CD4-positive, alpha-beta T cell treated with Interferon alpha-2 for 1 hour (primary cell): Measurements from ENCODE around the gene TUBA4A.
"Not testable (repeated sequence)": the region's sequence is repeated elsewhere in the genome, so short reads cannot be mapped to it uniquely, and the experiment has no call there.

ENCODE experiments used
- DNase-seq, 2 donors: peaks; one replicate each; pipeline ENCODE4 v3.0.0-alpha.2; 2020 to 2022

TUBA4A gene

DNA sequence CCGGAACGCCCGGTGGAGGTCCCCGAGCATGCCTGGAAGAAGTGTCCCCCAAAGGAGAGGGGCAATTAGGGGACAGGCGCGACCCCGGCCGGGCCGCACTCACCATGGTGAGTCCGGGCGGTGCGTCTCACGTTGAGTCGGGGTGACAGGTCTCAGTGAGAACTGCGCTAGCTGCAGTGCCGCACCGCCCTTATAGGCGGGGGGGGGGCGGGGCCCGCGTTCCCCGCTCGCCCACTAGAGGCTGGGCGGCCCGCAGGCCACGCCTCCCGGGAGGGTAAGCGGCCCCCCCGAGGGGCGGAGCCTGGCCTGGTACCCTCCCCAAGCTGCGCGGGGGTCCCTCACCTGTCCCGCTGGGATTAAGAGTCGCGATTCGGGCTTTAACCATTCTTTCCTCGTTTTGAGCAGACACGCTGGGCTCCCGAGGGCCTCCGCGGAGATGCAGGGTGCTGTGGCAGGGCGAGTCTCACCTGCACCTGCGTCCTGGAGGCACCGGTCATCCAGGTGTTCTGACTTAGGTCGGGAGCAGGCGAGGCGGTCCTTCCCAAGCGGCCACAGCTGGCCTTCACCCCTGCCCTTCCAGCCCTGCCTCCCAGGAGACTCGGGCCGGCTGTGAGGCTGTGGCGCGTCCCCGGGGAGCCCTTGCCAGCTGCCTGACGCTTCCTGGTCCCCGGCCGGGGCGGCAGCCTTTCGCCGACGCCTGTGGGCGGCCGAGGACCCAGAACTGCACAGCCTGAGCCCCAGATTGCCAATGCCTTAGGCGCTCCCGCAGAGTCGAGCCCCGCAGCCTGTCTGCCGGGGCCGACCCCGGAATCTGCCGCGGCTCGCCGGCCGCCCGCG lies at the start of gene TUBA4A:
TSS of gene TUBA4A (minus strand) at position 166 of the 837 bp plus-strand sequence. CDS start at position 106, 60 bp downstream.
- DNase-seq = peak; percentile 91 to 94

DNA sequence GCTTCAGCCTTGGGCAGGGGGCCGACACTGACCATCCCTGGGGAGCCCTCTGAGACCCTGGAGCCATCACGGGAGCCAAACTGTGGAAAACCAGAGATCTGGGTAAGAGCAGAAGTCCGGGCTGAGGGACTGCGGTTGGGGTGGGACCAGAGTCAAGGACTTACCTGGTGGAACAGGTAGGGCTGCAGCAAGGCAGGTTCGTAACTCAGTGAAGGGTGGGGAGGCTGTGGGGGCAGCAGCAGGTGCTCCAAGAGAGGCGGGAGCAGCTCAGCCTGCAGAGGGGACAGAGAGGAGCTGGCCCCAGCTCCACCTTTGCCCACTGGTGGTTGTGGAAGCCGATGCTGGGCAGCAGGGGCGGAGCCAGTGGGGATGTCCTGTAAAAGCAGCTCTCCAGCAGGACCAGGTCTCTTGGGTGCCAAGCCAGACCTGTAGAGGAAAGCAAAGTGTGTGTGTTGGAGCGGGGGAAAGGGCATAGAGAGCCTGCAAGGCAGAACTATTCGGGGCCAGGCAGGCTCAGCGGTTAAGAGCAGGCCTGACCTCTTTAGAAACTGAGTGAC lies 48.8 kb upstream of the TUBA4A start:
- no peak for DNase-seq

DNA sequence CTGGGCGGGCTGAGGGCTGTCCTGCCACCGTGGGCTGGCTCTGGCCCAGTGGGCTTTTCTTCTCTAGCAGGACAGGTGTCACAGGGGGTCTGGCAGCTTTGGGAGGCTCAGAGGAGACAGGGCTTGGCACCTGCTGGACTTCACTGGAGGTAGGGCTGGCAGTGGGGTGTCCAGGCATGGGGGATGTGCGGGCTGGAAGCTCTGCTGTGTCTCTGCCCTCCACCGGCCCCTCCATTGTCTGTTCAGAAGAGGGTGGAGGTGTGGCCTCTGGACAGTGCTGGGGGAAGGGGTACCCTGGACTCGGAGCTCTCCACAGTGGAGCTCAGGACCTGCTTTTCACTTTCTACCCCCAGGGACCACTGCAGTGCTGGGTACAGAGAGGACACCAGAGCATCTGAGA lies 46.3 kb upstream of the TUBA4A start:
- DNase-seq = no peak

DNA sequence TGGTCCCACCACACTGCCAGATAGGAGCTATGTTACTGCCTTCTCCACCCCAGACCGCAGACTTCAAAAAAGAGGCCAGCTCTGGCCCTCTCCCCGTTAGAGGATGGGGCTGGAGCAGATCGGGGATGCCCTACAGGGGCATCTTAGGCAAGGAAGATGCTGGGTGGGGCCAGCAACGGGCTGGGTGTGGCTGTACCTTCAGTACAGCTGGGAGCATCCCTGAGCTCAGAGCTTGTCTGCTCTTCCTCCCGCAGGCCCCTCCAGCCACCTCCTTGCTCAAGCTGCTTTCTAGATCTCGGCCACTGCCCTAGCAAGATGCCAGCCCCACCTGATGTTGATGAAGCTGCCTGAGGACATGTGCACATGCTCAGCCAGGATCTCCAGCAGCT lies 45.6 kb upstream of the TUBA4A start:
- DNase-seq = no peak

DNA sequence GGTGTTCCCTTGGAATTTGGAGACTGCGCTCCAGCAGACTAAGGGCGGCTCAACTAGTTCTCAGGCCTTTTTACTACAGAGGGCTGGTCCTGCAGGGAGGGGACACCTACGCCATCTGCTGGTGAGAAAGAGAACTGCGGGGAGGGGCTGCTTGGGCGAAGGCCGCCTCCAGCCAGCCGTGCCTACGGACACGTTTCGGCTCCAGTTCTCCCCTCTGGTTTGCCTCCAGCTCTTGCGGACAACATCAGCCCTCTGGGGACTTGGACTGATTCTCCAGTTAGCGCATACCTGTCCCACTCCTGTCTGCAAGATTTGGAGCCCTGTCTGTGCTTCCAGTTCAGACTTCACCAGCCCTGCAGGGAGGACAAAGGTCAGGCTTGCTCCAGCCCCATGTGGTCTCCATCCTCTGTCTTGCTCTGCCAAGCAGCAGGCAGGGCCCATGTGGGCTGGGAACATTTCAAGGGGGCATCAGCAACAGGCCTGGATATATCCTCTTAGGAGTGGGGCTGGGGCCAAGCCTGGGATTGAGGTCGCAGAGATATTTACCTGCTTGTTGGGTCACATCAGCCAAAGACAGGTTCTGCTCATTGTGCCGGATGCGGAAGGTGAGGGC lies 45.1 kb upstream of the TUBA4A start:
- peak; percentile 81 to 89 for DNase-seq

DNA sequence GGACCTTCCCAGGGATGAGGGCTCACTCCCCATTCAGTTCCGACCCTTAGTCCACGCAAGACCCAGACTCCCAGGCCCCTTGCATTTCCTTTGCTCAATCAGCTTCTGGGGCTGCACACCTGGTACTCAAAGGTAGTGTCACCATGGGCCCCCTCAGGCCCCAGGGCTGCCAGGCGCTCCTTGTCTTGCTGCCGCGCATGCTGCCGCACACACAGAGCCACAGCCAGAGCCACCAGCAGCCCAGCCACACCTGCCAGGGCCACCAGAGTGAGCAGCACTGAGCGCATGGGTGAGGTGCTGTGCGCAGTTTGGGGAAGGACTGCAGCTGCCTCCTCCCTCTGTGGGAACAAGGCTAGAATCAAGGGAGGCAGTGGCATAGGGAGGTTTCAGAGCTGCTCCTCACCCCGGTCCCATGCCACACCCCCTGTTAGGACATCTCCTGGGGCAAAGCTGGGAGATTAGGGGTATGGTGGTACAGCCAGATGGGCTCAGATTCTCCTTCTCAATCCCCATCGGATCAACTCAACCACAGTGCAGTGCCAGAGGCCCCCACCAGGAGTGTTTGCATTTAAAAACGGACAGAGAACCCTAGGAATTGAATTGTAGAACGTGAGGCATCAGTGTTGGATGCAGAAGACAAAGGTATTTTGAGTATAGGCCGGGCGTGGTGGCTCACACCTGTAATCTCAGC lies 44.2 kb upstream of the TUBA4A start:
- DNase-seq = no peak

DNA sequence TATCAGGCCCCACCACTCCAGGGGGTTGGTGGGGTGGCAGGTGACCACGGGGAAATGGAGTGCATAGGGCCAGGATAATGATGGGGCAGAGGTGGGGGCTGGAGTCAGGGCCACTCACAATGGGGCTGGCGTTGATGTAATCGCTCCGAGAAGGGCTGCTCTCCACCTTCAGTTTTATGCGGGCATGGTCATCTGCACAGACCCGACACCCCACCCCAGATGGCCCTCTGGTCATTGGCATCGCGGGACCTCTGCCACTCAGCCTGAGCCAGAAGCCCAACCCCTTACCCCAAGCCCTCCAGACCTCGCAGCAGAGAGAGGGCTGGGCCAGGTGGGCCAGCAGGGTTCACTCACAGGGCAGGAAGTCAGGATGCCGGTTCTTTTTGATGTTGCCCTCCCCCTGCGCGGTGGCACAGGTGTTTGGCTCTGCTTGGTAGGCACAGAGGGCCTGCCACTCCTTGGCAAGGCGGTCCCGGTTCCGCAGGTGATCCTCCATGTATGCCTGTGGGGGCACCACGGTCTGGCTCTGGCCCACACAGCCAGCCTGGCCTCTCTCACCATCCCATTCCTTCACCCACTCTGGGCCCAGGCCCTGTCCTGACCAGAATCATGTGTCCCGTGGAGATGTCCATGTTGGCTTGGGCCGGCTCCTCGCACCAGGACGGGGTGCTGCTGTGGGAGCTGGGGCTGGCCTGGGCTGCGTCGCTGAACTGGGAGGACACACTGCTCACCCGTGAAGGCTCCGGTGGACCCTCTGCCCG lies 43.1 kb upstream of the TUBA4A start:
- no peak for DNase-seq

DNA sequence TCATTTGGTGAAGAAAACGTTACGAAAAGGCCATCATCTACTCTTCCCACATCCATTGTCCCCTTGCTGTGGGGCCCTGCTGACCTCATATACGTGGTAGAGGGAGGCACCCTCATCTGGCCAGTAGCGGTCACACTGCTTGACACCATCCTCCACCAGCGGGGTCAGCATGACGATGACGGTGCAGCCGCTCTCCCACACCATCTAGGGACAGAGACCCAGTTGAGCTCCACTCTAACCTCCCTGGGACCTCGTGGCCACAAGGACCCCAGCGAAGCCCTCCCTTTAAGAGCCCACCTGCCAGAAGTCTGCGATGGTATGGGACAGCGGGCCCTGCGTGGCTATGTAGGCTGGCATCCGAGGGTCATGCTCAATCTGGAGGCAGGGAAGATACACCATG lies 42.4 kb upstream of the TUBA4A start:
- no peak for DNase-seq

DNA sequence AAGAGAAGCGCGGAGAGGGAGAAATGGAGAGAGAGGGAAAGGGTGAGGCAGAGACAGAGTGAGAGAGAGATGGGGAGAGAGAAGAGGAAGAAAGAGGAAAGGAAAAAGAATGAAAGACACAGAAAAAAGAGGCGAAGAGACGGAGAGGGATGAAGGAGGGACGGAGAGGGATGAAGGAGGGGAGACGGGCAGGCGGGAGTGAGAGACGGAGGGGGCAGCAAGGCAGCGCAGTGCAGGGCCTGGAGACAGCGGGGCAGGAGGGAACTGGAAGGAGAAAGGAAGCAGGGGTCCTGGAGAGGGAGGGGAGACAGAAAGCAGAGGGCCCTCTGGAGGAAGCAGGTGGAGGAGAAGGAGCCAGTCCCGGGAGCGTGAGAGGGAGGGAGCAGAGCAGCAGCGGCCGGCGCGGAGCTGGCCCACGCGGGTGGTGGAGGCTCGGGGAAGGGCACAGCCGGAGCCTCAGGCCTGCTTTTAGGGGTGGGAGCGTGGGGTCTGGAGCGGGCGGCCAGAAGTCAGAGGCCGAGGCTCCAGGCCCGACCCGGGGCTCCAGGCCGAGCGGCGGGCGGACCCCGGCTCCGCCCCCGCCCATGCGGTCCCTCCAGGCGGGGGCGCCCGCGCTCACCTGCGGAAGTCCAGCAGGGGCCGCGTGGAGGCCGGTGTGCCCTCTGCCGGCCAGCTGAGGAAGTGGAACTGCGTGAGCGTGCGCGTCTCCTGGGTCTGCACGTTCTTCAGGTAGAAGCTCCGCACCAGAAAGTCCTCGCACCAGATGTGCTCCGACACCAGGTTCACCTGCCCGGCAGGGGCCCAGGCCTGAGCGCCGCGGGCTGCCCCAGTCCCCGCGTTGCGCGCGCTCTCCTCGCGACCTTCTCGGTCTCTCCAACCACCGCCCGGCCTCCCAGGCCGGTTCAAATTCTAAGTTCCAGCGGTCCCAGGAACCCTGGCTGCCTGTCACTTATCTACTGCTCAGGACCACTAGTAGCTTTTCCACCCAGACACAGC lies 40.9 kb upstream of the TUBA4A start:
- DNase-seq = peak; percentile 90 to 93

DNA sequence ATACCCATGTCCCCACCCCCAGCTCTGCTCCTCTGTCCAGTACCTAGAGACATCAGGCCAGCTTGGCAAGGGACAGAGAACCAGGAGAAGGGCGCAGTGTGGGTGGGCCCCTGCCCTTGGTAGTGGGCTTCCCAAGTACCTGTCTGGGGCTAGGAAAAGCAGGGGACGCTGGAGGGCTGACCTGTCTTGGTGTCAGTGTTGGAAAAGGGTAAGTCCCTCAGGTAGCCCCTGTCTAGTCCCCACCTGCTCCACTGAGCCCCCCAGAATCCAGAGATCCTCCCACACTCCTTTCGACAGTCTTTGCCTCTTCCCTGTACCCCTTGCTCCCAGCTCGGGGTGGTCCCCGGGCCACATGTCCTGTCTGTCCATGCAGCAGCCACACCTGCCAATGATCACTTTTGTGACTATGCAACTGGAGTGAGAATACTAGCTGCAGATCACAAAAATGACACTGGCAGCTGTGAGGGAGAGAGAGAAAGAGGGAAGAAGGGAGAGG lies 40.1 kb upstream of the TUBA4A start:
- no peak for DNase-seq

DNA sequence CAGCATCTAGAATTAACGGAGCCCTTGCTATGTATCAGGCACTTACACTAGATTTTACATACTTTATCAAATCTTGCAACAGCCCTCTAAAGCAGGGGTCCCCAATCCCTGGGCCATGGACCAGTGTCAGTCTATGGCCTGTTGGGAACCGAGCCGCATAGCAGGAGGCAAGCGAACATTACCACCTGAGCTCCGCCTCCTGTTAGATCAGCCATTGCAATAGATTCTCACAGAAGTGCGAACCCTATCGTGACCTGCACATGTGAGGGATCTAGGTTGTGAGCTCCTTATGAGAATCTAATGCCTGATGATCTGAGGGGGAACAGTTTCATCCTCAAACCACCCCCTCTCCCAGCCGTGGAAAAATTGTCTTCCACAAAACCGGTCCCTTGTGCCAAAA lies 38.9 kb upstream of the TUBA4A start:
- no peak for DNase-seq

DNA sequence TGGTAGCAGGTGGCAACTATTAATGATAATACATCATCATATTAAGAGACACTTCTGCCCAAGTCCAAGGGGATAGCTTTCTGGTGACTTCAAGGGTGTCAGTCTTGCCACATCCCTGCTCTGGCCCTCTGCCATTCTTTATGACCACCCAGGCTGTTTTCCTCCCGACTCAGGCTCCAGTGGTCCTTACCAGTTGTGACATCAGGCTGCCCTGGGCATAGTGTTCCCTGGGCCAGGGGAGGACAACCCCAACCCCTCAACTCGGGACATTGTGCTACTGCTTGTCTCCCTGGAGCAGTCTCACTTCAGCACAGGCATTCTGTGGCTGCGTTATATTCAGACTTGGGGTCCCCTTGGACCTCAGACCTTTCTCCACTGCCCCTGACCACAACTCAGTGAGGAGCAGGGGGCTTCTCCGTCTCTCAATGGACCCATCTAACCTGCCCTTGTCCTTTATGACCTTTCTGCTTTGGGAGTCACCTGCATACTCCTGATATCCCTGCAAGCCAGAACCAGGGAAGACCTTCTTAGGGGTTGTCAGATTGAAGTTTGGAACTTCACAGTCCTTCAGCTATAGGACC lies 38.3 kb upstream of the TUBA4A start:
- no peak for DNase-seq

DNA sequence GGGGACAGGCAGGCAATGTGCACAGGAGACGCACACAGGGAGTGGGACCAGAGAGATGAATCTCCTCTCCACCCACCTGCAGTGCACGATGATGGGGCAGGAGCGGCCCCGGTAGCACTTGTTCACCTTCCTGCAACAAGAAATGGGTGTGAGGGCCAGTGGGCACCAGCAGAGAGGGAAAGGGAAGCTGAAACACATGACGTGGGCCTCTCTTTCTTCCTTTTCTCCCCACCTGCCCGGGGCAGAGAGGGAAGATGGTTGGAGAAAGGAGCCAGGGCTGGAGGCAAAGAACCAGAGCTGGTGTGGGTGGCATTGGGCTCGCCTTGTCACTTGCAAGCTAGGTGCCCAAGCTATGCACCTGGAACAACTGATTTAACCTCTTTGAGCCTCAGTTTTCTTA lies 37.7 kb upstream of the TUBA4A start:
- no peak for DNase-seq

DNA sequence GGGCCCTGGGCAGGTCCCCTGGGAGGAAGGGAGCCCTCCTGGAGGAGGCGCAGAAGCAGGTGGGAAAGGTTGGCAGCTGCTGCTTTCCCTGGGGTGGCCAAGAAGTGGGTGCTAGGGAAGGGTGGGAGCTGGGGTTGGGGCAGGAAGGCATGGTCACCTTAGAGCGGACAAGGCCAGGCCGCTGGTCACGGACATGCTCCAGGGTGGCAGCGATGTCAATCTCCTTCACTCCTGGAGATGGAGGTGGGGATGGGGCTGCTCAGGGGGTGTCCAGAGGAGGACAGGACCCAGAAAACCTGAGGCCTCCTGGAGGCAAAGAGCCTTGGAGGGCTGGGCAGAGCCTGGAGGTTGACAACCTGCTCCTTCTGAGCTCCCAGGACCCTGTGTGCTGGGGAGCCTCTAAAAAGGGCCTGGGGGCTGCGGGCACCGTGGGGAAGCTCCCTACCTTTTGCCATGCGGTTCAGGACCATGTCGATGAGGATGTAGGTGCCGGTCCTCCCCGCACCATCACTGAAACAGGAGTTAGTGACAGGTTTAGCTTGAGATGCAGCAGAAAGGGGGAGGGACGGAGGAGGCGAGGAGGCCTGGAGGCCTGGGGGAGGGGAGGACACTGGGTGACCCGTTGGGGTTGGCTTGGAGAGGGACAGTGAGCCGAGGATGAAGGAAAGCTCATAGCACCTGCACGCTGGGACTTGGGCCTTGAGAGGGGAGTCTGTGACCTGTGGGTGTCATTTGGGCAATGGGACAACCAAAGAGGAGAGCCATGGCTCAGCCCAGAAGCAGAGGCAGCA lies 36.9 kb upstream of the TUBA4A start:
- no peak for DNase-seq

DNA sequence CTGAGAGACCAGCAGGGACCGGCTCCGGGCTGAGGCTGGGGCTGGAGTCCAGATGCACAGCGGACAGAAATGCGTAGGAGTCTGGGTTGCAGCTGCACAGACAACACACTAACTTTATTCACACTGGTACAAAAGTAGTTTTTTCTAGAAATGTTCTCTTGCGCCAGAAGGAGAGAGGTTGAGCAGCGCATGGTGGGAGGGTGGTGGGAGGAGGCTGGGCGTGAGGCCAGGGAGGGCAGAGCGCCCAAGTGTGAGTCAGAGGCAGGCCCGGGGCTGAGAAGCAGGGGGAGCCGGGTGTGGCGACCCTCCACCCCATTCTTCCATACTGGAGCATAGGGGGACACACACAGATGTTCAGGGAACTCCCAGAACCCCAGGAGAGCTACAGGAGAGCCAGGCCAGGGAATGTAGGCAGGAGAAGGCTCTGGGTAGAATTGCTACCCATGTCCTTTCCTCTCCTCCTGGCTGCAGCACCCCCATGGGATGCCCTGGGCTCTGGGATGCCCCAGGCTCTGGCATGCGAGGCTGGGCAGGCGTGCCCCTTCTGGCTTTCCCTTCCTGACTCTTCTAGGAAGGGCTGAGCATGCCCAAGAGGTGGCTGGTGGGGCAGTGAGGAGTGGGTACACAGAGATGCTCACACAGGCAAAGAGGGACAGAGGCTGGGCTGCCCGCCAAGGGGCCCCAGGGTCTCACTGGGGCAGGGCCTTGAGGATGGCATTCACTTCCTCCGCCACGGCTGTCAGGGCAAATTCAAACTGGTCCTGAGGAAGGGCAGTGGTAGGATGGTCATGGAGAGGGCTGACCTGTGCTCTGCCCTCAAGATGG lies 36.0 kb upstream of the TUBA4A start:
- no peak for DNase-seq

DNA sequence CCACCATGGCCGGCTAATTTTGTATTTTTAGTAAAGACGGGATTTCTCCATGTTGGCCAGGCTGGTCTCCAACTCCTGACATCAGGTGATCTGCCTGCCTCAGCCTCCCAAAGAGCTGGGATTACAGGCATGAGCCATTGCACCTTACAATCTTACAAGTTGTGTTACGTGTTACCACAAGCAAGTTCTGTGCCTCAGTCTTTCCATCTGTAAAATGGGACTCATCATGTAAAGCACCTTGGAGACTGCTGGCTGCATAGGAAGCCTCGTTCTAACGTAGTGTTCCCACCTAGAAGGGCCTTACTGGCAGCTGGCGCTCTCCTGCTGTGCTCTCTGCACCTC lies 35.4 kb upstream of the TUBA4A start:
- no peak for DNase-seq

DNA sequence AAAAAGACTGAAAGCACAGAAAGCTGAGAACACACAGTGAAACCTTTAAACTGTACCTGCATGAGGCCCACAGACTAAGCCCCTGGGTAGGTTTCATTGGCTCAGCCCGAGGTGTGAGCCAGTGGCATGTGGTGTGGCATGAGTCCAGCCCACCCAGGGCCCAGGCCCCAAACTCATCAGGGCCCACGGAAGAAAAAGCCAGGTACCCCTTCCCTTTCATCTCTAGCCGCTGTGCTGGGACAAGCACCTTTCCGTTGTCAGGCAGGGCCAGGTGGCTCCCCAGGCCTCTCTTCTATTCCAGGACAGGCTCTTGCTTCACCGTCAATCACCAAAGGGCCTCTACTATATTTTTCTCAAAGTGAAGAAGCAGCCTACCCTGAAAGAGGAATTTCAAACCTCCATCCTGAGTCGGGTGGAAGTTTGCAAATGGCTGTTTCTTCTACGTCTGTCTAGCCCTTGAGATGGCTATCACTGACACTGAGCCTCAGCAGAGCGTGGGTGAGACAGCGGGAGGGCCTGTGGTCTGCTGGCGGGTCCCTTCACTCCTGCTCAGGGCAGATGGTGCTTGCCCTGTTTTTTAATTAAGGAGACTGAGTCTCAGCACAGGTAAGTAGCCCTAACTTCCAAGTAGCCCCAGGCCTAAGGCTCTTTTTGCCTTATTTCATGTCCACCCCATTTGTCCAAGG lies 34.0 kb upstream of the TUBA4A start:
- no peak for DNase-seq

DNA sequence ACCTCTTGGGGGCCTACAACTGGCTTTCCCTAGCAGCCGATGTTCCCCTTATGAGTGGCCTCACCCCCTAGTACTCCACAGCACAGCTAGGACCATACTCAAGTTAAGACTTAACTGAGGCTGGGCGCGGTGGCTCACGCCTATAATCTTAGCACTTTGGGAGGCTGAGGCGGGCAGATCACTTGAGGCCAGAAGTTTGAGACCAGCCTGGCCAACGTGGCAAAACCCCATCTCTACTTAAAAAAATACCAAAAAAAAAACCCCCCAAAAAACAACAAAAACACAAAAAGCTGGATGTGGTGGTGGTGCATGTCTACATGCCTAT lies 33.4 kb upstream of the TUBA4A start:
- not testable (repeated sequence) for DNase-seq
